GM12872 (cell line): ENCODE measurements around the gene FEN1.

Experiments used
- CTCF ChIP-seq: IDR thresholded peaks from 3 replicates; pipeline ENCODE4 v1.5.1; 2011; ENCODE audit warnings: low read depth, mild to moderate bottlenecking, low read length, moderate library complexity; ENCODE audit not compliant: insufficient read depth

Gene FEN1

GRCh38 chr11:61794579-61794978, 1.9 kb downstream of the FEN1 start:
- TF ChIP-seq CTCF, result no peak

- TF ChIP-seq CTCF, result no peak
Observed at GRCh38 chr11:61795459-61795858, 2.7 kb downstream of the FEN1 start.

- no peak for TF ChIP-seq CTCF
Observed at GRCh38 chr11:61795876-61796526, 3.3 kb downstream of the FEN1 start.

GRCh38 chr11:61797263-61797944, 4.7 kb downstream of the FEN1 start:
- peak; percentile 67 for TF ChIP-seq CTCF

- TF ChIP-seq CTCF, result no peak
Observed at GRCh38 chr11:61799665-61800284, 7.1 kb downstream of the FEN1 start.

- TF ChIP-seq CTCF, result no peak
Observed at GRCh38 chr11:61800331-61801281, 7.9 kb downstream of the FEN1 start.

- no peak for TF ChIP-seq CTCF
Observed at GRCh38 chr11:61802605-61803004, 9.9 kb downstream of the FEN1 start.
